GM18505 (cell line): Measurements from ENCODE around the gene SLC39A11.

Experiments
- ATAC-seq: cut with Tn5 transposase; IDR thresholded peaks from one replicate; pipeline ENCODE4 v1.9.1; 2021; ENCODE audit not compliant: unreplicated experiment
- POLR2A ChIP-seq: IDR thresholded peaks from 4 replicates; pipeline ENCODE4 v1.6.1; 2011; ENCODE audit warnings: borderline replicate concordance; ENCODE audit not compliant: insufficient read depth, insufficient read length; ENCODE audit errors: extremely low read depth

Gene SLC39A11

DNA sequence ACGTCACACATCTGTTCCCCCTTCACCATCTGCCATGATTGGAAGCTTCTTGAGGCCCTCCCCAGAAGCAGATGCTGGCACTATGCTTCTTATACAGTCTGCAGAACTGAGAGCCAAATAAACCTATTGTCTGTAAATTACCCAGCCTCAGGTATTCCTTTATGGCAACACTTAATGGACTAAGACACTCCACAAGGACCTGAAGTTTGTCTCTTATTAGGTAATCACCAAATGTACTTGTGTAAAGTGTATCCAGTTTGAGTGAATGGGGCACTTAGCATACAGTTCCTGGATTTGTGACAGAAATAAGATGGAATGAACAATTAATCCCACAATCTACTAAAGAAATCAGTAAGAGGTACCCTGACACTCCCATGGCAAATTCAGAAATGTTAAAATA, 105.3 kb downstream of the SLC39A11 start:
- TF ChIP-seq POLR2A = no peak
- no peak for ATAC-seq

DNA sequence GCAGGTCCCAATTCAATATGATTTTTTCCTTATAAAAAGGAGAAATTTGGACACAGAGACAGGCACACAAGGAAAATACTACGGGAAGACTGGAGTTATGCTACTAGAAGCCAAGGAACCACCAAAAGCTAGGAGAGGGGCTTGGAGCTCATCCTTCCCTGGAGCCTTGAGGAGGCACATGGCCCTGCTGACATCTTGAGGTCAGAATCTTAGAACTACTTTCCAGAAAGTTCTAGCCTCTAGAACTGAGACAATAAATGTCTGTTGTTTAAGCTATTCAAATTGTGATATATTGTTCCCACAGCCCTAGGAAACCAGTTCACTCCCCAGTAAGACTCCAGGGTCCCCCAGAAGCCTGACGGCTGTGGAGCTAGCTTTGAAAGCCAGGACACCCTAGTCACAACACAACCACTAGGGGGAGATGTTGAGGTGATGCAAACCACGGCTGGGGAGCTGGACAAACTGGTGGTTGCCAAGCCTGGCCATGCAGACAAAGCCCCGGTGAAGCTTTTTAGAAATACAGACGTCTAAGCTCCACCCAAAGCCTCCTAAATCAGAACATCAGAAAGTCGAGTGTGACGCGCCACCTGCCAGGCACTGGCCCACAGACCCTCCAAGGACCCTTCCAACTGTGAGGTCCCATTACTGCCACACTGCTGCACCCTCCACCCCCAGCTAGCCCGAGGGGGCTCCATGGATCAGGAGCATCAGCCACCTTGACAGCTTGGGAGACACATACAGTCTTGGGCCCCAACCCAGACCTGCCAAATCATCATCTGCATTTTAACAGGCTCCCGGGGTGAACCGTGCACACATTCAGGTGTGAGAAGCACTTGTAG, 106.4 kb downstream of the SLC39A11 start:
- ATAC-seq = peak; percentile 58
- TF ChIP-seq POLR2A = no peak

DNA sequence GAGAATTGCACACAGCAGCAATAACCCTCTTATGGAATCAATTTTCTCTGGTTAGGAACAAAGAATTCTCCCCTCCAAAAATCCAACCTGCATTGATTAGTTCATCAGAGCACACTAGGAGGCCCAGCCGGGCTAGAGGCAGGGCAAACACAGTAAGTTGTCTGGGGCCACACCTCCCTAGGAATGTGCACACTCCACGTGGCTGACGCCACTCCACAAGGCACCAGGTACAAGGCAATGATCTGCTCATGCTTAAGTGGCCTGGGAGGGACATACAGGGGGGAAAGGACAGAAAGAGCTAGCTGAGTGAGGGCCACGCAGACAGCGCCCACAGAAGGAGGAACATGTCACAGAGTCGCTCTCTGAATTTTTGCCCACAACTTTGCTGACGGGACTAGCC, 107.6 kb downstream of the SLC39A11 start:
- ATAC-seq = no peak
- TF ChIP-seq POLR2A = no peak

DNA sequence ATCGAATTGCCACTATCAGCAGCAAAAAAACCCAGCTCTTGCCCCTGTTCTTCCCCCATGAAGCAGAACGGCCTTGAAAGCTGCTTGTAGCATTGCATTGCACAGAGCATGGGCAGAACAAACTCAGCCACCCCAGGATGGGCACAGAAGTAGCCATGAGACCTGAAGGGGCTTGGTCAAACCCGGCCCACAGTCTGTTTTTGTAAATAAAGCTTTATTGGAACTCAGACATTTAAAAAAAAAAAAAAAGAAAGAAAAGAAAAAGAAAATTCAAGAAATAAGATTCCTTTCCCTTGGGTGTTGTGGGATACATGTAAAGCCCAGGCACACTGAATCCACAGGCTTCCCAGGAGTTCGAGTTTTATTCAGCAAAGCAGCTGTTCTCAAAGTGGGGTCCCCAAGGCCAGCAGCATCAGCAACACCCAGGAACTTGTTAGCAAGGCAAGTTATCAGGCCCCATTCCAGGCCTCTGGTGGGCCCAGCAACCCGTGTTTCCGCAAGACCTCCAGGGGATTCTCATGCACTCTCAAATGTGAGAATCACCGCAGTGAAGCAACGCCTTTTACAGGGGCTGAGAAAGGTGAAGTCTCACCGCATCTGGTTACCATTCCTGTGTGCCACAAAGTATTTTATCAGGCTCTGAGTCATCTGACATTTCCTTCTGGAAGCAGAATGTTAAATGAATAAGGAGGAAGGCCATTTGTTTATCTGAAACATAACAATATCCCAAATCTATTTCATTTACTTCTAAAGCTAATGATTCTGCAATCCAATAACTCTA, 108.2 kb downstream of the SLC39A11 start:
- ATAC-seq = no peak
- TF ChIP-seq POLR2A = no peak

DNA sequence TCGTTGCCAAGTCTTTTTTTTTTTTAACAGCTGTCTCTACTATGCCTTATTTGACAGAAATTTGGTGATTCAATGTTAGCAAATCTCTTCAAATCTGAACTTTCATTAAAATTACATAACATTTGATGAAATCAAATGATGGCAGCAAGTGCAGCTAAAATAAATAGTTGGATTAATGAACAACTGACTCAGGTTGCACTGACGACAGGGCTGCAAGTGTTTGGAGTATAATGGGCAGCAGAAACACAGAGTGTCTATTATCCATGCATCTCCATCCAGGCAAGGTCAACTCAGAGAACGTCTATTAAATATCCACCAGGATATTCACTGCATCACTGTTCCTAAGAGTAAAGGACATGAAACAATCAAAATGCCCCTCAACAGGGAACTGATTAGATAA, 109.8 kb downstream of the SLC39A11 start:
- ATAC-seq = no peak
- no peak for TF ChIP-seq POLR2A

DNA sequence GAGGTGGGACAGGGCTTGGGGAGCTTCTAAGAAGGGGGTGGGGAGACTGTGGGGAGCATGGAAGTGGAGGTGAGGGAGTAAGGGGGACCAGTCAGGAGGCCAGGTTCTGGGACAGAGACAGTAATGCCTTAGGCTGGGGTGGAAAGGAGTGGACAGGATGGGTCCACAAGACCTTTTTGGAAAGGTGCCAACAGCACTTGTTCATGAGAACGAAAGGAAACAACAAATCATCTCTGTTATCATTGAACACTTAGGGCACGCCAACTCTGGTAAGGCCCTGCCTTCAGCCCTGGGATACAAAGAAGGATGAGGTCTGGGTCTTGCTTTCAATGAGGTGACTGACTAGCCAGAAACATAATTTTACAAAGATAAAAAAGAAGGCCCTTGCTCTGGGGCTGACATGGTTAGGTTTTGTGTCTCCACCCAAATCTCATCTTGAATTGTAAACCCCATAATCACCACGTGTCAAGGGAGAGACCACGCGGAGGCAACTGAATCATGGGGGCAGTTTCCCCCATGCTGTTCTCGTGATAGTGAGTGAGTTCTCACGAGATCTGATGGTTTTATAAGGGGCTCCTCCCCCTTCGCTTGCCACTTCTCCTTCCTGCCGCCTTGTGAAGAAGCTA, 113.8 kb downstream of the SLC39A11 start:
- no peak for ATAC-seq
- TF ChIP-seq POLR2A = no peak

DNA sequence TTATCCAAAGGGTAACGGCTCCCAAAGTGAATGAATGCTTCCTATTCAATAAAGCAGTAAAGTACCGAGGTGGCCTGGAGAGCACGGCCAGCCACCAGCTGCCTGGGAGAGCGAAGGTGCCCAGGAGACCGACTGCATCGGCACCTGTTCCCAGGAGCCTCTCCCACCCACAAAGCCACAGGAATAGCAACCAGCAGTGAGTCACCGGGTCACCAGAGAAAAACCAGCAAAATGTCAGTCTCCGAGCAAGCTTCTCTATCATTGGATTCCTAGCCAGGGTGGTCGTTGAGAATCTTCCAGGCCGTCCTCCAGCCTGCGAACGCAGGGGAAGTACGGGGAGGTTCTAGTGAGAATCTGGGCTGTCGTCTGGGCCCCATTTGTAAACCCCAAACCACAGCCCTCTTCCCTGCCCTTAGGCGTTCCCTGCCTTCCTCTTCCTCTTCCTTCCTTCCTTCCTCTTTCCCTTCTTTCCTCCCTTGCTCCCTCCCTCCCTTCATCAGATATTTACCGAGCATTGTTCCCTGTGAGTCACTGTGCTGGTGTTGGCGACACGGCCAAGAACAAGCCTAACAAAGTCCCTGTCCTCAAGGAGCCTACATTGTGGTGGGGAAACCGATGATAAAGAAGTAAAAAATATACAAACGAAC, 114.6 kb downstream of the SLC39A11 start:
- ATAC-seq = no peak
- no peak for TF ChIP-seq POLR2A

DNA sequence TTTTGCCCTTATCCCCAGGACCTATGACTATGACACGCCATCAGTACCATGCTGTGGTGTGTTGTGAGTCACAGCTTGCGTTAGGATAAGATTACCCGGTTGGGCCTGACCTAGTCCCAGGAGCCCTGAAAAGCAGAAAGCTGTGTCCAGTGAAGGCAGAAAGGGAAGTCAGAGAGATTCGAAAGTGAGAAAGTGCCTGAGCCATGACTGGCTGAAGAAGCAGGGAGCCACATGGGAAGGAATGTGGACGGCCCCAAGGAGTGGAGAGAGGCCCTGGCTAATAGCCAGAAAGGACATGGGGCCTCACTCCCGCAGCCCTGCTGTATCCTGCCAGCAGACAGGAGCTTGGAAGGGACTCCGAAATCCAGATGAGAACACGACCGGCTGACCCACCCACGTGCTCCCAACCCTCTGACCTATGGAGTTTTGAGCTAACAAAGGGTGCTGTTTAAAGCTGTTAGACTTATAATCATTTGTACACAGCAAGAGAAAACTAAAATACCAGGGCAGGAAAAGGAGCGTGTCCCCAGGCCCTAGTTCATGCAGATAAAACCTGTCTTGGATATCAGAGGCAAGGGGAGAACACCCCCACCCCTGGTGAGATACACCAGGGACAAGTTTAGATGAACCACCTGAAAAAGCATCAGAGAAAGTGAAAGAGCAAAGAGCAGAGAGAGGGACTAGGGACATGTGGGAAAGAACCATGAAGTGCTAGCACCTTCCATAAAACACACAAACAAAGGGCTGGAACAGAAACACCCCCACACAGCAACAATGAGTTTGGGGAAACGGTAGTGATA, 115.3 kb downstream of the SLC39A11 start:
- ATAC-seq = no peak
- TF ChIP-seq POLR2A = no peak

DNA sequence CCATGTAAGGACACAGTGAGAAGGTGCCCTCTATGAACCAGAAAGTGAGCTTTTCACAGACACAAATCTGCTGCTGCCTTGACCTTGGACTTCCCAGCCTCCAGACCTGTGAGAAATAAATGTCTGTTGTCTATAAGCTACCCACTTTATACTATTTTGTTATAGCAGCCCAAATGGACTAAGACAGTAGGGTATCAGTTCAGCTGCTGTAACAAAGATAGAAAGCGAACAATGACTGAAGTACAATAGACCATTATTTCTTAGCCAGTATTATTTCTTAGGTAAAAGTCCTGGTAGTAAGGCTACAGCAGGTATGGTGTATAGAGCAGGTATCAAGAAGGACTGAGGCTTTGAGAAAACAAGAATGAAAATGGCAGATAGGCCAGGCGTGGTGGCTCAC, 117.0 kb downstream of the SLC39A11 start:
- ATAC-seq = no peak
- TF ChIP-seq POLR2A = no peak

GRCh38 chr17:72974605-72975232, 117.8 kb downstream of the SLC39A11 start:
- TF ChIP-seq POLR2A = no peak
- ATAC-seq = no peak

GRCh38 chr17:72972263-72972951, 120.1 kb downstream of the SLC39A11 start:
- TF ChIP-seq POLR2A = no peak
- ATAC-seq = no peak
